ENCODE results near the gene COX6B1.

DNA sequence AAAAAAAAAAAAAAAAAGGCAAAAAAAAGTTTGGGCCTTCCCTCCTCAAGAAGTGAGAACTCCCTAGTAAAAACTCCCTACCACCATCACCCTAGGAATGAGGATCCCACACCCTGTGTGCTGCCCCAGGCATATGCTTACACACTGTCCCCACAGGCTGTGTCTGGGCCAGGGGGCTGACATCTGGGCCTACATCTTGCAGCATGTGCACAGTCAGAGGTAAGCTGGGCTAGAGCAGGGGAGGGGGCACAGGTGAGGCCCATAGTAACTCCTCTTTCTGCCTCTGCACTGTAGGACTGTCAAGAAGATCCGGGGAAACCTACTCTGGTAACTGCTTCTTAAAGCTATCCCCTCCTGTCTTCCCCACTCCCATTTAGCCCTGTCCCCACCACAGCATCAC is 34.5 kb upstream of the COX6B1 start:
- TF ChIP-seq, protein P1, sequence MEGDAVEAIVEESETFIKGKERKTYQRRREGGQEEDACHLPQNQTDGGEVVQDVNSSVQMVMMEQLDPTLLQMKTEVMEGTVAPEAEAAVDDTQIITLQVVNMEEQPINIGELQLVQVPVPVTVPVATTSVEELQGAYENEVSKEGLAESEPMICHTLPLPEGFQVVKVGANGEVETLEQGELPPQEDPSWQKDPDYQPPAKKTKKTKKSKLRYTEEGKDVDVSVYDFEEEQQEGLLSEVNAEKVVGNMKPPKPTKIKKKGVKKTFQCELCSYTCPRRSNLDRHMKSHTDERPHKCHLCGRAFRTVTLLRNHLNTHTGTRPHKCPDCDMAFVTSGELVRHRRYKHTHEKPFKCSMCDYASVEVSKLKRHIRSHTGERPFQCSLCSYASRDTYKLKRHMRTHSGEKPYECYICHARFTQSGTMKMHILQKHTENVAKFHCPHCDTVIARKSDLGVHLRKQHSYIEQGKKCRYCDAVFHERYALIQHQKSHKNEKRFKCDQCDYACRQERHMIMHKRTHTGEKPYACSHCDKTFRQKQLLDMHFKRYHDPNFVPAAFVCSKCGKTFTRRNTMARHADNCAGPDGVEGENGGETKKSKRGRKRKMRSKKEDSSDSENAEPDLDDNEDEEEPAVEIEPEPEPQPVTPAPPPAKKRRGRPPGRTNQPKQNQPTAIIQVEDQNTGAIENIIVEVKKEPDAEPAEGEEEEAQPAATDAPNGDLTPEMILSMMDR (IDR thresholded peaks at IDR 0.05; ENCODE audit: insufficient read depth, low read length): no peak
- TF ChIP-seq SPI1 (IDR thresholded peaks at IDR 0.05; ENCODE audit: borderline replicate concordance, low read depth): no peak
